Measurements from ENCODE around the gene EIF4B.
A peak's percentile ranks its signal among the peaks of the same experiment; 100 is the strongest.

The EIF4B gene

DNA sequence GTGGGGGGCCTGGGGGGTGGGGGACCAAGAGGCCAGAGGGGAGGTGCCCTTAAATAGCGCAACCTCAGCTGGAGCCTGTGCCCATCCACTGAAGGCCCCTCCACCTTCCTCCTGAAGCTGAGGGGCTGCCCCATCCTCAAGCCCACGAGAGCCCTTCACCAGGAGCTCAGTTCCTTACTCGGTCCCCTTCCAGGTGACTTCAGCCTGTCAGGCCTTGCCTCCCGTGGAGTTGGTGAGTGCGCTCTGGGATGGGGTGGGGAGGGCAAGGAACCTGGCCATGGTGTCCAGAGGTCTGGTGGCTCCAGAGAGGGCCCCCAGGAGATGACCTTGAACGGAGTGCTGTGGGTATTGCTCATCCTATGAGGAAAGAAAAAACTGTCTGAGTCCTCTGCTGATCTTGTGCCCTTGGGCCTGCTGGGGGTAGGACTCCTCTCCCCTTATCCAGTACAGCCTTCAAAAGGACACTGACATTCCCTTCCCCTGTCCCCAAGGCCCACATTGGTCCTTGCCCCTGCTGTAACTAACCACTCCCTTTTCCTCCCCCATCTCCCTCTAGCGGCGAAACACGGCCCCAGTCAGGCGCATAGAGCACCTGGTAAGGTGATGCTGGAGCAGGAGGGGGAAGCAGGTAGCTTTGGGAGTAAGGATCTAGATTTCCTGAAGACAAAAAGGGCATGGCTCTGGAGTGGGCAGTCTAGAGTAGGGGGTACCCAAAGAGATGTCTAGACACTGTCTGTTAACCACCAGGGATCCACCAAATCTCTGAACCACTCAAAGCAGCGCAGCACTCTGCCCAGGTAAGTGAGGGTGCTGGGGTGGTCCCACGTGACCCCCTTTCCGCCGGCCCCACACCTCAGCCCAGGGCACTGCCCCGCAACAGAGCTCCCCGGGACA is 47.2 kb downstream of the EIF4B start:
- Histone ChIP-seq H3K27ac (ENCODE audit: low read depth, low read length) (peak overlapping the region; percentile 96), H3K9me3 (ENCODE audit: control insufficient read depth, insufficient read depth, low read length) (no peaks in the 10 kb centered on the region), H3K36me3 (ENCODE audit: control insufficient read depth, insufficient read depth, low read length) (peaks cover 3% of the 10 kb centered on the region; the same call in 1 of the 2 replicates), H3K4me3 (ENCODE audit: low read depth, low read length) (peak overlapping the region; percentile 84), H3K9ac (ENCODE audit: low read depth, low read length) (peak overlapping the region; percentile 57; the same call in 1 of the 2 replicates), H3K4me1 (ENCODE audit: control insufficient read depth, insufficient read depth, low read length) (peaks cover 35% of the 10 kb centered on the region), H3K27me3 (ENCODE audit: control insufficient read depth, insufficient read depth, low read length) (peaks cover 13% of the 10 kb centered on the region)

DNA sequence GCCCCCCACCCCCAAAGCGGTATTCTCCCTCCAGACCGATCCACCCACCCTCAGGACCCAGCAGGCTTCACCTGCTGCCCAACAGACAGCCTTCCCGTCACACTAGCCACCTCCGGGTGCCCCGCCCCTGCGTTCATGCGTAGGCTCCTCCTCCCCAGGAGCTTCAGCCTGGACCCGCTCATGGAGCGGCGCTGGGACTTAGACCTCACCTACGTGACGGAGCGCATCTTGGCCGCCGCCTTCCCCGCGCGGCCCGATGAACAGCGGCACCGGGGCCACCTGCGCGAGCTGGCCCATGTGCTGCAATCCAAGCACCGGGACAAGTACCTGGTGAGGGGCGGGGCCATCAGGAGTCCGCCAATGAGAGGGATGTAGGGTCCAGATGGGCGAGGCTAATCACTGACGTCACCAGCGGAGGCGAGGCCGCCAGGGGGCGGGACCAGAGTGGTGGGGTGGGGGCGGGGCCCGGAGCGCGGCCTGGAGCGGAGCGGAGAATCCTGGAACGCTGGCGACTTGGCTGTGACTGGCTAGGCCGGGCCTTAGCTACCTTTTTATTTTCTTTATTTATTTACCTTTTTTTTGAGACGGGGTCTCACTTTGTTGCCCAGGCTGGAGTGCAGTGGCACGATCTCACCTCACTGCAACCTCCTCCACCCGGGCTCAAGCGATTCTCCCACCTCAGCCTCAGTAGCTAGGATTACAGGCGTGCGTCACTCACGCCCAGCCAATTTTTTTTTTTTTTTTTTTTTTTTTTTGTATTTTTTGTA is 48.0 kb downstream of the EIF4B start:
- peak overlapping the region; percentile 84 for H3K4me3 ChIP-seq (ENCODE audit: low read depth, low read length)

DNA sequence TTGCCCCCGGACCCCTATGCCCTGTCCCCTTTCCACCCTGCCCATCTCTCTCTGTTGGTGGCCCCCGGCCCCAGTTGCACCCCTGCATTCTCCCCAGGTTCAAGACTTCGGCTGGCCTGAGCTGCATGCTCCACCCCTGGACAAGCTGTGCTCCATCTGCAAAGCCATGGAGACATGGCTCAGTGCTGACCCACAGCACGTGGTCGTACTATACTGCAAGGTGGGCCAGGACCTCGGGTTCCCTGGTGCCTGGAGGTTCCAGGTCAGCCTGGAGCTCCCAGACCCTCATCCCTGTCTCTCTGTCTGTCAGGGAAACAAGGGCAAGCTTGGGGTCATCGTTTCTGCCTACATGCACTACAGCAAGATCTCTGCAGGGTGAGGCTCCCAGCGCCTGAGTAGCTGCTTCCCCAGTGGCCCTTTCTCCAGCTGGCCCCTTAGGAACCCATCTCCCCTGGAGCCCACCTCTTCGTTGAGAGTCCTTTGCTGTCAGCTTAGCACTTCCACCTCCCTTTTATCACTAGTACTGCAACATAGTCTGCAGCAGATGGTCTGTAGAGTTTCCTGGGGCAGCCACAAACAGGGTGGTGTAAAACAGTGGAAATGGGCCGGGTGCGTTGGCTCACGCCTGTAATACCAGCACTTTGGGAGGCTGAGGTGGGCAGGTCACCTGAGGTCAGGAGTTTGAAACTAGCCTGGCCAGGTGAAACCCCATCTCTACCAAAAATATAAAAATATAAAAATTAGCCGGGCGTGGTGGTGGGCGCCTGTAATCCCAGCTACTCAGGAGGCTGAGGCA is 49.4 kb downstream of the EIF4B start:
- peaks cover 14% of the 10 kb centered on the region for H3K4me1 ChIP-seq (ENCODE audit: control insufficient read depth, insufficient read depth, low read length)
- no peak overlapping the region for H3K27ac ChIP-seq (ENCODE audit: low read depth, low read length)
- H3K36me3 ChIP-seq (ENCODE audit: control insufficient read depth, insufficient read depth, low read length), result peaks cover 3% of the 10 kb centered on the region; the same call in 1 of the 2 replicates
- no peak overlapping the region for H3K4me3 ChIP-seq (ENCODE audit: low read depth, low read length)
- no peaks in the 10 kb centered on the region for H3K9me3 ChIP-seq (ENCODE audit: control insufficient read depth, insufficient read depth, low read length)
- peaks cover 13% of the 10 kb centered on the region for H3K27me3 ChIP-seq (ENCODE audit: control insufficient read depth, insufficient read depth, low read length)
- H3K9ac ChIP-seq (ENCODE audit: low read depth, low read length), result no peak overlapping the region

More for the DNA sequence above, 48.0 kb downstream of the EIF4B start:
- Histone ChIP-seq H3K27me3 (ENCODE audit: control insufficient read depth, insufficient read depth, low read length) (peaks cover 13% of the 10 kb centered on the region), H3K4me1 (ENCODE audit: control insufficient read depth, insufficient read depth, low read length) (peaks cover 27% of the 10 kb centered on the region), H3K9me3 (ENCODE audit: control insufficient read depth, insufficient read depth, low read length) (no peaks in the 10 kb centered on the region), H3K36me3 (ENCODE audit: control insufficient read depth, insufficient read depth, low read length) (peaks cover 3% of the 10 kb centered on the region; the same call in 1 of the 2 replicates), H3K9ac (ENCODE audit: low read depth, low read length) (peak overlapping the region; percentile 57), H3K27ac (ENCODE audit: low read depth, low read length) (peak overlapping the region; percentile 96)

DNA sequence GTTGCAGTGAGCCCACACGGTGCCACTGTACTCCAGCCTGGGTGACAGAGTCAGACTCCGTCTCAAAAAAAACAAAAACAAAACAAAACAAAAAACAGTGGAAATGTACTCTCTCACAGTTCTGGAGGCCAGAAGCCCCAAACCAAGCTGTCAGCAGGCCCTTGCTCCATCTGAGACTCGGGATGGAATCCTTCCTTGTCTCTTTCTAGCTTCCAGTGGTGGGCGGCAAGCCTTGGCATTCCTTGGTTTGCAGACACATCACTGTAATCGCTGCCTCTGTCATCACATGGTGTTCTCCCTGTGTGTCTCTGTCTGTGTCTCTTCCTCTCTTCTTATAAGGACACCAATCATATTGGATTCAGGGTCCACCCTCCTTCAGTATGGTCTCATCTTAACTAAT is 50.0 kb downstream of the EIF4B start:
- Histone ChIP-seq H3K9me3 (ENCODE audit: control insufficient read depth, insufficient read depth, low read length) (no peaks in the 10 kb centered on the region), H3K4me3 (ENCODE audit: low read depth, low read length) (no peak overlapping the region), H3K36me3 (ENCODE audit: control insufficient read depth, insufficient read depth, low read length) (peaks cover 3% of the 10 kb centered on the region; the same call in 1 of the 2 replicates), H3K27me3 (ENCODE audit: control insufficient read depth, insufficient read depth, low read length) (peaks cover 10% of the 10 kb centered on the region), H3K9ac (ENCODE audit: low read depth, low read length) (no peak overlapping the region), H3K27ac (ENCODE audit: low read depth, low read length) (no peak overlapping the region), H3K4me1 (ENCODE audit: control insufficient read depth, insufficient read depth, low read length) (peaks cover 8% of the 10 kb centered on the region)

DNA sequence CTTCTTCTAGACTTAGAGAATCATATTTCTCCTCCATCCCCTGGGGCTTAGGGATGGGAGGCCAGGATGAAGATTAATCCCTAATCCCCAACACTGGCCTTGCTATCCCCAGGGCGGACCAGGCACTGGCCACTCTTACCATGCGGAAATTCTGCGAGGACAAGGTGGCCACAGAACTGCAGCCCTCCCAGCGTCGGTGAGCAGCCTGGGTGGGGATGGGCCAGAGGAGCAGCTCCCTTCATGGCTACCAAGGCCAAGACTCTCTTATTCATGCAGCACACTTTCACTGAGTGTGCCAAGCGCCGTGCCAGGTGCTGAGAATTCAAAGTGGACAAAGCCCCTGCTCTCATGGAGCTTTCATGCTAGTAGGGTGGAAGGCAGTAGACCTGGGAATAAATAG is 50.6 kb downstream of the EIF4B start:
- Histone ChIP-seq H3K27ac (ENCODE audit: low read depth, low read length) (no peak overlapping the region), H3K4me3 (ENCODE audit: low read depth, low read length) (no peak overlapping the region), H3K4me1 (ENCODE audit: control insufficient read depth, insufficient read depth, low read length) (peaks cover 3% of the 10 kb centered on the region; the same call in 1 of the 2 replicates), H3K36me3 (ENCODE audit: control insufficient read depth, insufficient read depth, low read length) (no peaks in the 10 kb centered on the region), H3K9me3 (ENCODE audit: control insufficient read depth, insufficient read depth, low read length) (no peaks in the 10 kb centered on the region), H3K27me3 (ENCODE audit: control insufficient read depth, insufficient read depth, low read length) (peaks cover 6% of the 10 kb centered on the region), H3K9ac (ENCODE audit: low read depth, low read length) (no peak overlapping the region)

DNA sequence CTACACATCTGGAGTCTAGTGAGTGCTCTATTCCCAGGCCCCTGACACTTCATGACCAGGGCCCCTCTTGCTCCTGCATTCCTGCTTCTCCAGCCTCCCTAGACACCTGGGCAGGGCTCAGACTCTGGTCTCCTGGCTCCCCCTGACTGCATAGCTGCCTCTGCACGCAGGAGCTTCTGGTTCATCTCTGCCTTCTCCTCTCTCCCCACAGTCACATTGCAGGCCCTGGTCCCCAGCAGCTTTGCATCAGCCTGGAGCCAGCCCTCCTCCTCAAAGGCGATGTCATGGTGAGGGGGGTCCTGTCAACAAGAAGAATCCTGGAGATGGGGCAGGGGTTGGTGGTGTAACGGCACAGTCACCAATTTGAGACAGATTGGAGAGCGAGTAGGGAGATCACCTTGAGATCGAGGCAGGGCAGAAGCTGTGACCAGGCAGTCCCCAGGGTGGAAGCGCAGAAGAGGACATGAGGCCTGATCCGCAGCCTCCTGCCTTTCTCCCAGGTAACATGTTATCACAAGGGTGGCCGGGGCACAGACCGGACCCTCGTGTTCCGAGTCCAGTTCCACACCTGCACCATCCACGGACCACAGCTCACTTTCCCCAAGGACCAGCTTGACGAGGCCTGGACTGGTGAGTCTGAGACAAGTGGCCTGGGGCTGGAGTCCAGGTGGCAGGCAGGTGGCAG is 51.7 kb downstream of the EIF4B start:
- Histone ChIP-seq H3K9me3 (ENCODE audit: control insufficient read depth, insufficient read depth, low read length) (no peaks in the 10 kb centered on the region), H3K27me3 (ENCODE audit: control insufficient read depth, insufficient read depth, low read length) (peaks cover 6% of the 10 kb centered on the region), H3K27ac (ENCODE audit: low read depth, low read length) (no peak overlapping the region), H3K9ac (ENCODE audit: low read depth, low read length) (no peak overlapping the region), H3K4me1 (ENCODE audit: control insufficient read depth, insufficient read depth, low read length) (peaks cover 3% of the 10 kb centered on the region; the same call in 1 of the 2 replicates), H3K4me3 (ENCODE audit: low read depth, low read length) (no peak overlapping the region), H3K36me3 (ENCODE audit: control insufficient read depth, insufficient read depth, low read length) (no peaks in the 10 kb centered on the region)

DNA sequence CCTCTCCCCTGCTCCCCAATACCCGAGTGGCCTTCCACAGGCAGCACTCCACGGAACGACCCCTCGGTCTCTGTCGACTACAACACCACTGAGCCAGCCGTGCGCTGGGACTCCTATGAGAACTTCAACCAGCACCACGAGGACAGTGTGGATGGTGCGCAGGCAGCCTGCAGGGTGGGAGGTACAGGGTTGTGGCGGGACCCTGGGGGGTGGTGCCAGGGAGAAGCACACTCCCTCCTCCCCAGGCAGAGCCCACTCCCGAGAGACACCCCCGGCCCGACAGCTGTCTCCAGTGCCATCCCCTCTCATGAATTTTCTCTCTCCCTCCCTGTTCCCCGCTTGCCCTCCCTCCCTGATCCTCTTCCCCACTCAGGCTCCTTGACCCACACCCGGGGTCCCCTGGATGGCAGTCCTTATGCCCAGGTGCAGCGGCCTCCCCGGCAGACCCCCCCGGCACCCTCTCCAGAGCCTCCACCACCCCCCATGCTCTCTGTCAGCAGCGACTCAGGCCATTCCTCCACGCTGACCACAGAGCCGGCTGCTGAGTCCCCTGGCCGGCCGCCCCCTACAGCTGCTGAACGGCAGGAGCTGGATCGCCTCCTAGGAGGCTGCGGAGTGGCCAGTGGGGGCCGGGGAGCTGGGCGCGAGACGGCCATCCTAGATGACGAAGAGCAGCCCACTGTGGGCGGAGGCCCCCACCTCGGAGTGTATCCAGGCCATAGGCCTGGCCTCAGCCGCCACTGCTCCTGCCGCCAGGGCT is 52.6 kb downstream of the EIF4B start:
- Histone ChIP-seq H3K36me3 (ENCODE audit: control insufficient read depth, insufficient read depth, low read length) (no peaks in the 10 kb centered on the region), H3K27me3 (ENCODE audit: control insufficient read depth, insufficient read depth, low read length) (peaks cover 6% of the 10 kb centered on the region), H3K9ac (ENCODE audit: low read depth, low read length) (no peak overlapping the region), H3K4me1 (ENCODE audit: control insufficient read depth, insufficient read depth, low read length) (no peaks in the 10 kb centered on the region), H3K9me3 (ENCODE audit: control insufficient read depth, insufficient read depth, low read length) (no peaks in the 10 kb centered on the region), H3K27ac (ENCODE audit: low read depth, low read length) (no peak overlapping the region), H3K4me3 (ENCODE audit: low read depth, low read length) (no peak overlapping the region)

DNA sequence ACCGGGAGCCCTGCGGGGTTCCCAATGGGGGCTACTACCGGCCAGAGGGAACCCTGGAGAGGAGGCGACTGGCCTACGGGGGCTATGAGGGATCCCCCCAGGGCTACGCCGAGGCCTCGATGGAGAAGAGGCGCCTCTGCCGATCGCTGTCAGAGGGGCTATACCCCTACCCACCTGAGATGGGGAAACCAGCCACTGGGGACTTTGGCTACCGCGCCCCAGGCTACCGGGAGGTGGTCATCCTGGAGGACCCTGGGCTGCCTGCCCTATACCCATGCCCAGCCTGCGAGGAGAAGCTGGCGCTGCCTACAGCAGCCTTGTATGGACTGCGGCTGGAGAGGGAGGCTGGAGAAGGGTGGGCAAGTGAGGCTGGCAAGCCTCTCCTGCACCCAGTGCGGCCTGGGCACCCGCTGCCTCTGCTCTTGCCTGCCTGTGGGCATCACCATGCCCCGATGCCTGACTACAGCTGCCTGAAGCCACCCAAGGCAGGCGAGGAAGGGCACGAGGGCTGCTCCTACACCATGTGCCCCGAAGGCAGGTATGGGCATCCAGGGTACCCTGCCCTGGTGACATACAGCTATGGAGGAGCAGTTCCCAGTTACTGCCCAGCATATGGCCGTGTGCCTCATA is 53.3 kb downstream of the EIF4B start:
- H3K9me3 ChIP-seq (ENCODE audit: control insufficient read depth, insufficient read depth, low read length), result no peaks in the 10 kb centered on the region
- H3K4me3 ChIP-seq (ENCODE audit: low read depth, low read length), result no peak overlapping the region
- H3K27ac ChIP-seq (ENCODE audit: low read depth, low read length), result no peak overlapping the region
- peaks cover 6% of the 10 kb centered on the region for H3K27me3 ChIP-seq (ENCODE audit: control insufficient read depth, insufficient read depth, low read length)
- no peaks in the 10 kb centered on the region; the same call in 1 of the 2 replicates for H3K36me3 ChIP-seq (ENCODE audit: control insufficient read depth, insufficient read depth, low read length)
- H3K9ac ChIP-seq (ENCODE audit: low read depth, low read length), result no peak overlapping the region
- no peaks in the 10 kb centered on the region for H3K4me1 ChIP-seq (ENCODE audit: control insufficient read depth, insufficient read depth, low read length)

DNA sequence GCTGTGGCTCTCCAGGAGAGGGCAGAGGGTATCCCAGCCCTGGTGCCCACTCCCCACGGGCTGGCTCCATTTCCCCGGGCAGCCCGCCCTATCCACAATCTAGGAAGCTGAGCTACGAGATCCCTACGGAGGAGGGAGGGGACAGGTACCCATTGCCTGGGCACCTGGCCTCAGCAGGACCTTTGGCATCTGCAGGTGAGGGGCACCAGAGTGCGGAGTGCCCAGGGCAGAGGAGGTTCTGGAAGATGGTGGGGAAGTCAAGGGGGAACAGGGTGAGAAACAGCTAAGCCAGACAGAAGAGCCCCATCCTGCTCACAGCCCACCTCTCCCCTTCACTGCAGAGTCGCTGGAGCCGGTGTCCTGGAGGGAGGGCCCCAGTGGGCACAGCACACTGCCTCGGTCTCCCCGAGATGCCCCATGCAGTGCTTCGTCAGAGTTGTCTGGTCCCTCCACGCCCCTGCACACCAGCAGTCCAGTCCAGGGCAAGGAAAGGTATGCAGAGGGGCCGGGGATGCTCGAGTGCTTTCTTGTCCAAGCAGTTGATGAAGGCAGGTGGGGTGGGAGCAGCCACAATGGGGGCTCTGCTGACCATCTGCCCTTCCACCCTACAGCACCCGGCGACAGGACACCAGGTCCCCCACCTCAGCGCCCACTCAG is 53.9 kb downstream of the EIF4B start:
- H3K4me3 ChIP-seq (ENCODE audit: low read depth, low read length), result no peak overlapping the region
- no peaks in the 10 kb centered on the region for H3K9me3 ChIP-seq (ENCODE audit: control insufficient read depth, insufficient read depth, low read length)

More for the DNA sequence above, 53.9 kb downstream of the EIF4B start:
- no peaks in the 10 kb centered on the region; the same call in 1 of the 2 replicates for H3K36me3 ChIP-seq (ENCODE audit: control insufficient read depth, insufficient read depth, low read length)
- H3K9ac ChIP-seq (ENCODE audit: low read depth, low read length), result no peak overlapping the region
- peaks cover 6% of the 10 kb centered on the region for H3K27me3 ChIP-seq (ENCODE audit: control insufficient read depth, insufficient read depth, low read length)
- H3K27ac ChIP-seq (ENCODE audit: low read depth, low read length), result no peak overlapping the region
- H3K4me1 ChIP-seq (ENCODE audit: control insufficient read depth, insufficient read depth, low read length), result no peaks in the 10 kb centered on the region

All from HUES48 (cell line).